OCI-LY7 (cell line): ENCODE data around the gene TEKT5. TPM values are rescaled to one million over a fixed set of nuclear protein-coding genes. Genes with fewer than 3 reads are reported as not detected.

Source experiments
- BruUV-seq: library from RNA; stranded (reverse); fragments of 400-500 nt; replicated peaks from 2 replicates; lab custom pipeline; 2021; lab: Mats Ljungman, UMichigan
- CTCF ChIA-PET: fragments of 300-600 bp; sonication (Branson Sonifier 250); formaldehyde crosslinking; loops from one replicate; lab custom pipeline; 2022; ENCODE audit warnings: antibody characterized with exemption; ENCODE audit not compliant: unreplicated experiment; lab: Charles Lee
- POLR2A ChIA-PET: fragments of 300-600 bp; sonication (Branson Sonifier 250); formaldehyde crosslinking; loops from one replicate; lab custom pipeline; 2022; ENCODE audit warnings: antibody characterized with exemption; lab: Charles Lee
- DNase-seq: peaks from one replicate; pipeline ENCODE4 v3.0.0-alpha.2; 2015; ENCODE audit warnings: low spot score
- H2AFZ ChIP-seq: fragments of 200-600 bp; sonication (generic), shearing (Covaris generic); 2 replicates; pipeline ENCODE4 v1.6.1; 2014; ENCODE audit warnings: mild to moderate bottlenecking, antibody characterized with exemption, low read length, moderate library complexity
- H3K27ac ChIP-seq: fragments of 200-600 bp; sonication (generic); 2 replicates; pipeline ENCODE4 v1.5.1; 2014; ENCODE audit warnings: mixed run types, low read depth, mild to moderate bottlenecking, moderate library complexity, low read length, inconsistent platforms; ENCODE audit not compliant: poor library complexity, severe bottlenecking
- H3K36me3 ChIP-seq: fragments of 200-600 bp; sonication (generic); 2 replicates; pipeline ENCODE4 v1.6.1; 2014; ENCODE audit warnings: mild to moderate bottlenecking, antibody characterized with exemption, low read length, moderate library complexity, mixed read lengths; ENCODE audit not compliant: insufficient read depth
- H3K4me1 ChIP-seq: fragments of 200-600 bp; sonication (generic); 2 replicates; pipeline ENCODE4 v1.5.1; 2014; ENCODE audit warnings: mild to moderate bottlenecking, low read length; ENCODE audit not compliant: insufficient read depth, poor library complexity, severe bottlenecking
- H3K4me2 ChIP-seq: fragments of 200-600 bp; sonication (generic); 2 replicates; pipeline ENCODE4 v1.6.1; 2014; ENCODE audit warnings: mild to moderate bottlenecking, low read length
- H3K4me3 ChIP-seq: fragments of 200-600 bp; sonication (generic); 2 replicates; pipeline ENCODE4 v1.5.1; 2014; ENCODE audit warnings: mild to moderate bottlenecking, low read depth, low read length; ENCODE audit not compliant: poor library complexity, severe bottlenecking
- H3K79me2 ChIP-seq: fragments of 200-600 bp; sonication (generic); 2 replicates; pipeline ENCODE4 v1.6.1; 2016; ENCODE audit warnings: low read depth, mild to moderate bottlenecking, low read length, moderate library complexity, mixed read lengths; ENCODE audit not compliant: insufficient read depth
- H3K9me2 ChIP-seq: fragments of 200-600 bp; sonication (generic); 2 replicates; pipeline ENCODE4 v1.6.1; 2016; ENCODE audit warnings: mild to moderate bottlenecking, low read length, mixed read lengths; ENCODE audit not compliant: insufficient read depth
- H3K9me3 ChIP-seq: fragments of 200-600 bp; sonication (generic); 2 replicates; pipeline ENCODE4 v1.6.1; 2014; ENCODE audit warnings: mild to moderate bottlenecking, mixed run types, low read length, mixed read lengths
- H4K20me1 ChIP-seq: fragments of 200-600 bp; sonication (generic); 2 replicates; pipeline ENCODE4 v1.6.1; 2014; ENCODE audit warnings: mild to moderate bottlenecking, antibody characterized with exemption, low read length, moderate library complexity, mixed read lengths; ENCODE audit not compliant: insufficient read depth
- CTCF ChIP-seq: fragments of 200-600 bp; sonication (generic); conservative IDR thresholded peaks from 2 replicates; pipeline ENCODE4 v1.5.1; 2014; ENCODE audit warnings: mild to moderate bottlenecking, antibody characterized with exemption, low read length, moderate library complexity, mixed read lengths
- EZH2phosphoT487 ChIP-seq: fragments of 200-600 bp; sonication (generic); IDR thresholded peaks from 2 replicates; pipeline ENCODE4 v1.6.1; 2018; ENCODE audit warnings: low read depth, borderline replicate concordance, mild to moderate bottlenecking, mixed run types, antibody characterized with exemption, low read length, moderate library complexity, mixed read lengths
- intact Hi-C: fragments of 100-400 bp; cut with micrococcal nuclease; formaldehyde crosslinking; loops from one replicate; pipeline ENCODE4 v1.10.0; 2022; ENCODE audit not compliant: unreplicated experiment
- total RNA-seq, 2 experiments: library from RNA; depleted of rRNA in 1 of 2; stranded (reverse); fragments of >200 nt in 1 of 2; shearing (Covaris generic) in 1 of 2; gene quantifications; 2 replicates each; pipeline ENCODE4 v1.2.3, GENCODE V29; 2014 to 2022

Gene TEKT5
- total RNA-seq, 2 experiments from 2014 or later: 0.32 to 0.74 TPM

- Histone ChIP-seq H3K4me1 (no peaks in the 10 kb centered on the region), H3K9me2 (no peaks in the 10 kb centered on the region), H3K4me3 (no peak overlapping the region), H3K36me3 (no peaks in the 10 kb centered on the region), H3K9me3 (no peaks in the 10 kb centered on the region), H3K79me2 (no peaks in the 10 kb centered on the region), H2AFZ (no peak overlapping the region), H3K27ac (no peak overlapping the region), H4K20me1 (no peaks in the 10 kb centered on the region), H3K4me2 (no peak overlapping the region)
- TF ChIP-seq EZH2phosphoT487 (no peak), CTCF (no peak)
- intact Hi-C loops: no loop called here
- ChIA-PET POLR2A (no interaction called here), CTCF (no interaction called here)
- BruUV-seq: no TSS peak
- DNase-seq: no peak
These were observed 80.0 kb downstream of the TEKT5 start for GRCh38 chr16:10614685-10615084.

GRCh38 chr16:10613785-10614485, 80.8 kb downstream of the TEKT5 start:
- H3K79me2 ChIP-seq: no peaks in the 10 kb centered on the region
- H3K4me1 ChIP-seq: no peaks in the 10 kb centered on the region
- no peak for TF ChIP-seq CTCF
- no peak for TF ChIP-seq EZH2phosphoT487
- no peaks in the 10 kb centered on the region for H4K20me1 ChIP-seq
- no peaks in the 10 kb centered on the region for H3K9me2 ChIP-seq
- no peak overlapping the region for H3K4me2 ChIP-seq
- H3K9me3 ChIP-seq: no peaks in the 10 kb centered on the region
- H2AFZ ChIP-seq: no peak overlapping the region
- intact Hi-C loops: no loop called here
- H3K36me3 ChIP-seq: no peaks in the 10 kb centered on the region
- H3K4me3 ChIP-seq: no peak overlapping the region
- BruUV-seq: no TSS peak
- ChIA-PET POLR2A (no interaction called here), CTCF (no interaction called here)
- no peak overlapping the region for H3K27ac ChIP-seq
- no peak for DNase-seq

GRCh38 chr16:10612649-10613179, 82.0 kb downstream of the TEKT5 start:
- H4K20me1 ChIP-seq: no peaks in the 10 kb centered on the region
- DNase-seq: no peak
- H3K9me2 ChIP-seq: no peaks in the 10 kb centered on the region
- BruUV-seq: no TSS peak
- no peak overlapping the region for H3K4me2 ChIP-seq
- no peaks in the 10 kb centered on the region for H3K4me1 ChIP-seq
- no peaks in the 10 kb centered on the region for H3K9me3 ChIP-seq
- TF ChIP-seq EZH2phosphoT487 (no peak), CTCF (no peak)
- ChIA-PET CTCF (no interaction called here), POLR2A (no interaction called here)
- H2AFZ ChIP-seq: no peak overlapping the region
- no peak overlapping the region for H3K27ac ChIP-seq
- intact Hi-C loops: no loop called here
- no peaks in the 10 kb centered on the region for H3K79me2 ChIP-seq
- H3K36me3 ChIP-seq: no peaks in the 10 kb centered on the region
- no peak overlapping the region for H3K4me3 ChIP-seq
